HuH-7 (cell line): ENCODE results near the gene WDR90.
"Not testable (repeated sequence)": the region's sequence is repeated elsewhere in the genome, so short reads cannot be mapped to it uniquely, and the experiment has no call there.

Experiments
- DNase-seq: peaks from one replicate; pipeline ENCODE4 v3.0.0; 2011; ENCODE audit warnings: low spot score

Gene WDR90

DNA sequence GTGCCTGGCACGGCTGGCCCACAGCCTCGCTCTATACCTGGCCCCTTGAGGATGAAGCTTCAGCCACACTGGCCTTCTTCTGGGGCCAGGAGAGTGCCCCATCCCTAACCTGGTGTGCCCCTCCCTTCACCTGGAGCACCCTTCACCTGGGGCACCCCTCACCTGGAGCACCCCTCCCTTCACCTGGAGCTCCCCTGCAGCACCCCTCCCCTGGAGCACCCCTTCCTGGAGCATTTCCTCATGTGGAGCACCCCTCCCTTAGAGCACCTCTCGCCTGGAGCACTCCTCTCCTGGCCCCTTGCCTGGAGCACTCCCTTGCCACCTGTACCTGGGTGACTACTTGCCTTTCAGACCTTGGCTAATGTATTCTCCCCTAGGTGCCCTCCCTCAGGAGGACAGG lies 58.9 kb downstream of the WDR90 start:
- no peak for DNase-seq

DNA sequence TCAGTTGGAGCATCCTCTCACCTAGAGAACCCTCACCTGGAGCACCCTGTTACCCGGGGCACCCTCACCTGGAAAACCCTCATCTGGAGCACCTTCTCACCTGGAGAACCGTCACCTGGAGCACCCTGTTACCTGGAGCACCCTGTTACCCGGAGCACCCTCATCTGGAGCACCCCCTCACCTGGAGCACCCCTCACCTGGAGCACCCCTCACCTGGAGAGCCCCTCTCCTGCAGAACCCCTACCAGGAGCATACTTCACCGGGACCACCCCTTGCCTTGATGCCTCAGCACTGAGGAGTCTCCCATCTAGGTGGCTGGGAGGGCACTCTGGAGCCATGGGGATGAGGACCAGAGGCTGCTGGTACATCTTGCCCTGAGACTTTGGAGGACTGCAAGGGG lies 59.8 kb downstream of the WDR90 start:
- no peak for DNase-seq

DNA sequence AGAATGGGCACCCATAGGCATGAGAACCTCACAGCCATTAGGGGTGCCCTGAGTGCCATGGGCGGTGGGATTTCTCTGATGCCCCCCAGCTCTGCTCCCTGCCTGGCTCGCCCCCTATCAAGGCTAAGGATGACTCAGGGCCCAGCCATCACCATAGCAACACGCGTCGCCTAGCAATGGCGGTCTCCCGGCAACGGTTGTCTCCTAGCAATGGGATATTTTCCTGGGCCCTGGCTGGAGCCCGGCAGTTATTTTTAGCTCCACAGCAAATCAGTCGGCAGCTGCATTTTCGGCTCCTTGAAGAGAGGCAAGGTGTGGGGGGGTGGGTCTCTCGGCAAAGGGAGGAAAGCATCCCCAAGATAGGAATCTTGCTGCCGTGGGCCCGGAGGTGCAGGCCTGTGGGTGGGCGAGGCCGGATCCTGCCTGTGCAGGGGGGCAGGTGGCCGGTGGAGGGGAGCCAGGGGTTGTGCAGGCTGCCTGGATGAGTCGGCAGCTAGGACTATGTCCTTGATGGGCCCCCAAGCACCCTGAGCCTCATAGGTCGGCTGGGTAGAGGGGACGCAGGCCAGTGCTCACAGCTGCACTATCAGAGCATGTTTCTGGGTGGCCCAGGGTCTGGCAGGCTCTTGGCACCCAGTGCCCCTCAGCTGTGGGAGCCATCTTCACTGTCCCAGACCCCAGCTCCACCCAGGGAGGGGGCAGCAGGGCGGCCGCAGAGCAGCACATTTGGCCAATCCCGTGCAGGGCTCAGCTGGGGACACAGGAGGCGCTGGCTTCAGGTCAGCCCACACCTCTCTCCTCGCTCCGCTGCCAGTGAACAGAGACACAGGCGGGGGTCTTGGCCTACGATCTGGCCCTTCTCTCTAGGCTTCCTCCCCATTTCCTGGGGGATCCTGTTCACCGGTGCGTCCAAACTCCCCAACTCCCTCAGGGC lies 60.7 kb downstream of the WDR90 start:
- DNase-seq, result no peak

DNA sequence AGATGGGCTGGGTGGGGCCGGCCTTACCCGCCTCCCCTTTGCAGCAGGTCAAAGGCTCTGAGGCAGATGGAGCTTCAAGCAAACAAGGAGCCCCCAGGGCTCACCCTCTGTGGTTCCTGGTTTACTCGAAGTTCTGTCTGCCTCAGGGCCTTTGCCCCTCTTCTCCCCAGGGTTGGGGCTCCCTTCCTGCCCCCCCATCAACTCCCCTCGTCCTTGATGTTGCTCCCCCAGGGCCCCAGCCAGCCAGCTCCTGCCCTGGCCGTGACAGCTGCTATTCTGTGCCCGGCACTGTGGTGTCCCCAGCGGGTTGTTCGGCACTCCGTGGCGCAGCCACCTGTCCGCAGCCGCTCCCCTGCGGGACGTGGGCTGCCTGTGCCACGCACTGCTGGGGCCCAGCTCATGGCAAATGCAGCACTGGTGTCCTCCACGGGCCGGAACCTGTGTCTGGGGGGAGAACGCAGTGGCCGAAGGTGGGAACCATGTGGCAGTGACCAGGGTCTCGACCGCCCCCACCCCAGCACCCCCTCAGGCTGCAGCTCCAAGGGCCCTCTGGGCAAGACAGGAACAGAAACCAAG lies 61.4 kb downstream of the WDR90 start:
- no peak for DNase-seq

DNA sequence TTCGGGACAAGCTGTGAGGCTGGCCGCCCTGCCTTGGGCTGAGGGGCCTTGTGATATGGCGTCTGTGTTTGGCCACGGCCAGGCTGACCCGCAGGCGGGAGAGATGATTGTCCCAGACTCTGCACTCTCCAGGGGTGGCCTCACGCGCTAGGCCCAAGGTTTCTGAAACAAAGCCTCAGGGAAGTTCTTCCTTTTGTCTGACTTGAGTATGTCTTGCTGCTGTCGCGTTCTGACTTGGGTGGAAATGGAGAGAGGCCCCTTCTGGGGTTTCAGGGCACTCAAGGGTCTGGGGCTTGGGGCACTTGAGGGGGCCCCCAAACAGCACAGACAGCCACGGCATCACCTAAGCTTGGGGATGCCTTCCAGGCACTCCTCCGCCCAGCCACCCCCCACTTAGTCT lies 61.9 kb downstream of the WDR90 start:
- no peak for DNase-seq

DNA sequence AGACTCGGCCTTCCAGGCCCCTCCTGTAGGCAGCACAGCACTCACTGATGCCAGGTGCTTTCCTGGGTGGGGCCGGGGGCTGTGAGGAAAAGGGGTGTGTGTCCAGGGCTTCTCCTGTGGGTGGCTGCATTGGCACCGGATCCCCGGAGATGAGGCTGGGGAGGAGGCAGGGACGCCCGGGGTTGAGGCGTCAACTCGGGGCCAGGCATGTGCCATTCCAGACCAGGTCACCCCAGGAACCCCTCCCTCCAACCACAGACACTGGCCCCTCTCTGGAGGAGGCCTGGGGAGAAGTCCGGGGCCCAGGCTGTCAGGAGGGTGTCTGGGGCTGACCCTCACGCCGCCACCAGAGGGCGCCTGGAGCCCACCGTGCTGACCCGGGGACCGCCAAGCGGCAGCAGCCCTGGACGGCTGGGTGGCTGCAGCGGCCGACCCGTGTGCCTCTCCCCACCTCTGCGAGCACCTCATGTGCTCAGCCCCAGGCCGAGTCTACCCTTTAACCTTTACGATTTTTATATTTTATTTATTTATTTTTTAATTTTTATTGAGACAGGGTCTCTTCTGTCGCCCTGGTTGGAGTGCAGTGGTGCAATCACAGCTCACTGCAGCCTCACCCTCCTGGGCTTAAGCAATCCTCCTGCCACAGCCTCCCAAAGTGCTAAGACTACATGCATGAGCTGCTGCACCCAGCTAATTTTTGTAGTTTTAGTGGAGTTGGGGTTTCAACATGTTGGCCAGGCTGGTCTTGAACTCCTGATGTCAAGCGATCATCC lies 62.6 kb downstream of the WDR90 start:
- DNase-seq, result peak; percentile 85

DNA sequence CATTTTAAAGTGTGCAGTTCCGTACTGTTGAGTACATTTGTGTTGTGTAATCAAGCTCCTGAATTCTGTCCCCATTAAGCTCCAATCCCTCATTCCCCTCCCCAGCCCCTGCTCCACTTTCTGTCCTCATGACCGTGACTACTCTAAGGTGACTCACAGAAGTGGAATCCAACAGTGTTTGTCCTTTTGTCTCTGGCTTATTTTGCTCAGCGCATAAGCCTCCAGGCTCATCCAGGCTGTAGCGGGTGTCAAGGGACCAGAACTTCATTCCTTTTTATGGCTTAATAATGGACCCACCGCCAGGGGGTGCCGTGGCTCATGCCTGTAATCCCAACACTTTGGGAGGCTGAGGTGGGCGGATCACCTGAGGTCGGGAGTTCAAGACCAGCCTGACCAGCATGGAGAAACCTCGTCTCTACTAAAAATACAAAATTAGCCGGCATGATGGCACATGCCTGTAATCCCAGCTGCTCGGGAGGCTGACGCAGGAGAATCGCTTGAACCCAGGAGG lies 63.6 kb downstream of the WDR90 start:
- DNase-seq, result not testable (repeated sequence)

DNA sequence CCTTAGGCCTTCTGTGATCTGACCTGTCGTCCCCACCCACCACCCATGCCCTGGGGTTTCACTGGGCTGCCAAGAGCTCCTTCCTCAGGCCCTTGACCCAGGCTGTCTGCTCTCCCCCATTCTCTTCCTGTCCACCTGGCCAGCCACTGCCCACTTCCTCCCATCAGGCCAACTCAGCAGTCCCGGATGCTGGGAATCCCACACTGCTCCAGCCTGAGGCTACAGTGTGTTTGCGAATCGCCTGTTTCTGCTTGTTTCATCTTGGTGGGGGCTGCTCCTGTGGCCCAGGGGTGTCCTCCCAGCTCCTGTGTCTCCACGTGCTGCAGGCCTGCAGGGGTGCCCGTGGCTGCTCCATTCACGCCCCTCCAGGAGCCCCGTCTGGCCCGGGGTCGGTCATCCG lies 64.9 kb downstream of the WDR90 start:
- DNase-seq, result no peak

DNA sequence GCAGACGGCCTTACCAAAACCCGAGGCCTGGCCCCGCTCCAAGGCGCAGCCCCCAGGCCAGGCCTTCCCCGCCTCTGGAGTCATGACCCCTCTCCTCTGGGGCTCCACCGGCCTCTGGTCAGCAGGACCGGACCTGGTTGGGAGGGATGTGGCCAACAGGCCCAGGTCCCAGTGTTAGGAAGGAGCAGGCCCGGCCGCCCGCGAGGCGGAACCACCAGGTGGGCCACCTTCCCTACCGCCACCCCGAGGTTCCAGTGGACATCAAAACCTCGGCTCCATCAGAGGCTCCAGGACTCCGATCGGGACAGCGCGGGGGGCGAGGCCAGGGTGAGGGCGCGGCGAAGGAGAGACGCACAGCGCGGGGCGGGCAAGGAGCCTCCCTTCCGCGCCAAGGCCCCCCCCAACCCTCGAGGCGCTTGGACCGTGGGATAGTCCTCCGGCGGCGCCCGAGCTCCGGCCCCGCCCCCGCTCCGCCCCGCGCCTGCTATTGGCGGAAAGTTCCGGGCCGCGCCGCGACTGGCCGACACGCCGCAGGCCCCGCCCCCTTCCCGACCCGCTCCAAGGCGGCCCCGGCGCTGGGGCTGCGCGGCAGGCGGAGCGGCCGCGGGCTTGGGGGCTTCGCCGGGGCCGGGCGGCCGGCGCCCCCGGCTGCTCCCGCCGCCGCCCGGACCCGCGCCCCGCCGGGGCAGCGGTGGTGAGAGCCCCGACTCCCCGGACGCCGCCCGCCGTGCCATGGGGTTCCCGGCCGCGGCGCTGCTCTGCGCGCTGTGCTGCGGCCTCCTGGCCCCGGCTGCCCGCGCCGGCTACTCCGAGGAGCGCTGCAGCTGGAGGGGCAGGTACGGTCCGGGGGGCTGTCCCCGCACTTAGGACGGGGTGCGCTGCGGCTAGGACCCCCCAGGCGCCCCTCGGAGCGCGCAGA lies 65.7 kb downstream of the WDR90 start, which contains the start of gene METRN:
Gene METRN, plus strand, starts transcription at position 561 of the 919 bp plus-strand sequence. Its CDS starts 172 bp downstream, at position 733.
- DNase-seq, result peak; percentile 77

DNA sequence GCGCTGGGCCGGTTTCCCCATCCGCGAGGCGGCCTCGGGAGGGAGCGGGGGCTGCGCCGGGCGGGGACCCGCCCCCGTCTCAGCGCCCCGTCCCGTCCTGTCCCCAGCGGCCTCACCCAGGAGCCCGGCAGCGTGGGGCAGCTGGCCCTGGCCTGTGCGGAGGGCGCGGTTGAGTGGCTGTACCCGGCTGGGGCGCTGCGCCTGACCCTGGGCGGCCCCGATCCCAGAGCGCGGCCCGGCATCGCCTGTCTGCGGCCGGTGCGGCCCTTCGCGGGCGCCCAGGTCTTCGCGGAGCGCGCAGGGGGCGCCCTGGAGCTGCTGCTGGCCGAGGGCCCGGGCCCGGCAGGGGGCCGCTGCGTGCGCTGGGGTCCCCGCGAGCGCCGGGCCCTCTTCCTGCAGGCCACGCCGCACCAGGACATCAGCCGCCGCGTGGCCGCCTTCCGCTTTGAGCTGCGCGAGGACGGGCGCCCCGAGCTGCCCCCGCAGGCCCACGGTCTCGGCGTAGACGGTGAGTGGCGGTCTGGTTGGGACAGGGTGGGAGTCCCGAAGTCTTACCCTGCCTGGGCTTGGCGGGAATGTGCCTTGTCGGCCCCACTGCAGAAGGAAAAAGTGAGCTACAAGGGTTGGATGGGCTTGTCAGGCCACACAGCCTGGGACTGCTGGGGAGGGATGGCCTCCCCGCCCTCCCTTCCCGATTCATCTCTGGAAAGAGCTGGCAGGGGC lies 66.5 kb downstream of the WDR90 start:
- DNase-seq, result no peak

DNA sequence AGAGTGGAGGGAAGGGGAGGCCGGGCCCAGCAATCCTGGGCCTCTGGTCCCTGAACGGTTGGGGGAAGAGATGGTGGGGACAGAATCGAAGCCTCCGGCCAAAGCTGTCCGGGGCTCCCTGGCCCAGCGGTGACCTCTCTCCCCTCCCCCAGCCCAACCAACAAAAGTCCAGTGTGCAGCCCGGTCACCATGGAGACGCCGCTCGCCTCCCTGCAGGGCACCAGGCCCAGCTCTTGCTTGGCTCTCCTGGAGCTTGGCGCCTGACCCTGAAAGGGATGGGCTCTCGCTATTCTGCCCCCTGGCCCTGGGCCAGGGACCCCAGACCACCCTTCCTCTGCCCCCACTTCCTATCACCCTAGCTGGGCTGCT lies 67.0 kb downstream of the WDR90 start:
- DNase-seq, result no peak

DNA sequence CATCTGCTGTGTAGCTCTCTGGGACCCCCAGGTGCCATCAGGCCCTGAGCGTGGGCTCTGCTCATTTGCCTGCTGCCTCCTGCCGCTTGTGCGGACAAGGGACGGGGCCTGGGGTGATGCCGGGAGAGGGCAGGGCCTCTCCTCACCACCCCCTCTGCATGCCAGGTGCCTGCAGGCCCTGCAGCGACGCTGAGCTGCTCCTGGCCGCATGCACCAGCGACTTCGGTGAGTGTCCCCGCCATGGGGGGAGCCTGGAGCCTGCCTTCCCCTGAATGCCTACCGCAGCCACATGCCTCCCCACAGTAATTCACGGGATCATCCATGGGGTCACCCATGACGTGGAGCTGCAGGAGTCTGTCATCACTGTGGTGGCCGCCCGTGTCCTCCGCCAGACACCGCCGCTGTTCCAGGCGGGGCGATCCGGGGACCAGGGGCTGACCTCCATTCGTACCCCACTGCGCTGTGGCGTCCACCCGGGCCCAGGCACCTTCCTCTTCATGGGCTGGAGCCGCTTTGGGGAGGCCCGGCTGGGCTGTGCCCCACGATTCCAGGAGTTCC lies 67.7 kb downstream of the WDR90 start:
- DNase-seq, result no peak
